GM19240 (cell line): ENCODE measurements around the gene SLC25A38.
"Not testable (repeated sequence)": the region's sequence is repeated elsewhere in the genome, so short reads cannot be mapped to it uniquely, and the experiment has no call there.

Experiments
- DNase-seq: peaks from one replicate; pipeline ENCODE4 v3.0.0; 2011; ENCODE audit warnings: low spot score; ENCODE audit not compliant: insufficient read length

The SLC25A38 gene, protein sequence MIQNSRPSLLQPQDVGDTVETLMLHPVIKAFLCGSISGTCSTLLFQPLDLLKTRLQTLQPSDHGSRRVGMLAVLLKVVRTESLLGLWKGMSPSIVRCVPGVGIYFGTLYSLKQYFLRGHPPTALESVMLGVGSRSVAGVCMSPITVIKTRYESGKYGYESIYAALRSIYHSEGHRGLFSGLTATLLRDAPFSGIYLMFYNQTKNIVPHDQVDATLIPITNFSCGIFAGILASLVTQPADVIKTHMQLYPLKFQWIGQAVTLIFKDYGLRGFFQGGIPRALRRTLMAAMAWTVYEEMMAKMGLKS

DNA sequence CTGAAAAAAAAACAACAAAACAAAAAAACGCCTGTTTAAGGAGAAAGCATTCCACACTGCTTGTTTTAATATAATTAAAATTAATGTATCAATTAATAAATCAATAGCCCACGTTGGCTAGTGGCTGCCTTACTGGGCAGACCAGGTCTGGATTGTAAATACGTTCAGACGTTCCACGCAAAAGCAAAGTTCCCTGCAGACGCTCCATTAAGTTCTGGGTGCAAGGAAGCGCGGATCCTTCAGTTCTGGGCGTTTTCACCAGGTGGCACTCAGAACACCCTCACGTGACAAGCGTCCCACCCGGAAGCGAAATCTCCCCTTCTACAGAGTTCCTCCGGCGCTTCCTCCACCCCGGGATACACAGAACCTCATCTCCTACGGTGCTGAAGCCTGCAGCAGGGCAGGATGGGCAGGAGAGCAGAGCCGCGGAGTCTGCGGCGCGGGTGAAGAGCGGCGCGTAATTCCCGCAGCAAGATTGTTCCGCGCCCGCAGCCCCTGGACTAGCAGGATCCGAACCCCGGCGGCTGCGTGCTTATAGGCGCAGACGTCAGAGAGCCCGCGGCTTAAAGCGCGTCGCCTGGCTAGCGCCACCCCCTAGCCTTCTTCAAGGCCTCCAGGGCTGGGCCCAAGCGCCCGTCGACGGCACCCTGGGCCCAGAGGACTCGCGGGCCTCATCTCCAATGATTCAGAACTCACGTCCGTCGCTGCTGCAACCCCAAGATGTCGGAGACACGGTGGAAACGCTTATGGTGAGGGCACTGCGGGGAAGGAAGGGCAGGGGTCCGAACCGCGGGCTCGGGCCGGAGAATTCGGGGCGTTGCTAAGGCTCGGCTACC, at the start of gene SLC25A38:
TSS of gene SLC25A38 (plus strand) at position 326 of the 836 bp plus-strand sequence. CDS start at position 681, 355 bp downstream.
- peak; percentile 56 for DNase-seq

DNA sequence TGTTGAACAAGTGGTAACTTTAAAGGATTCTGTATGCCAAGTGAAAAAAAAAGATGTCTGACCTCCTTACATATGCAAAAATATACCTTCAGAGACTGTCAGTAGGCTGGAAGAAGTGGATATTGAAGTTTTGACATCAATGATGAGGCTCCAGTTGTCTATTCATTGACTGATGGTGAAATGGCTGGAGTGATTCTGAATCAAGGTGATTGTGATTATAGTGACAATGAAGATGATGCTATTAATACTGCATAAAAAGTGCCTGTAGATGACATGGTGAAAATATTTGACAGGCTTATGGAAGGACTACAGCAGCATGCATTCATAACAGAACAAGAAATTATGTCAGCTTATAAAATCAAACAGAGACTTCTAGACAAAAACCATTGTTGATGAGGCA, 49.6 kb upstream of the SLC25A38 start:
- no peak for DNase-seq

DNA sequence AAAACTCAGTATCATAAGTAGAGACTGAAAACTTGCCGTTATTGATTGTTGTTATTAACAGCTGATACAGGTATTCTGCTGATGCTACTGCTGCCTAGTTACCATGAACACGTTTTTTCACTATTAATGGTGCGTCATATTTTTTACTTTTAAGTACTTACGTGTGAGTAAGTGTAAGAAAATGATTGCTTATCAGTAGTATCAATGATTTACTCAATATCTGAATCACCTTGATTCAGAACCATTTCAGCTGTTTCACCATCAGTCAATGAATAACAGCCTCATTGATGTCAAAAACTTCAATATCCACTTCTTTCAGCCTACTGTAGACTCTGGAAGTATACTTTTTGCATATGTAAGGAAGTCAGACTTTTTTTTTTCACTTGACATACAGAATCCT, 49.0 kb upstream of the SLC25A38 start:
- DNase-seq, result no peak

DNA sequence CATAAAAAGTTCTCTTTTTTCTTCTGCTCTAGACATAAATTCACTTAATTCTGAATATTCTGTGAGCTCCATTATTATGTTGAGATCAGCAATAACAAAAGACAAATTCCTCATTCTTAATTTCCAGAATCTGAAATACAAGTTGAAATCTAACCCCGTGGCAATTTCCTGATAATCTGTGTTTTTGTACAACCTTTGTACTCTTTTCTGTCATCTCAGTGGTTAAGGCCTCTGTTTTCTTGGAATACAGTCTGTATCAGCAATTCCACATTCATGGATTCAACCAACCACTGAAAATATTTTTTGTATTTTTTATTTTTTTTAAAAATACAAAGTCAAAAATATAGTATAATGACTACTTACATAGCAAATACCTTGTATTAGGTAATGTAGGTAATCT, 45.0 kb upstream of the SLC25A38 start:
- no peak for DNase-seq

DNA sequence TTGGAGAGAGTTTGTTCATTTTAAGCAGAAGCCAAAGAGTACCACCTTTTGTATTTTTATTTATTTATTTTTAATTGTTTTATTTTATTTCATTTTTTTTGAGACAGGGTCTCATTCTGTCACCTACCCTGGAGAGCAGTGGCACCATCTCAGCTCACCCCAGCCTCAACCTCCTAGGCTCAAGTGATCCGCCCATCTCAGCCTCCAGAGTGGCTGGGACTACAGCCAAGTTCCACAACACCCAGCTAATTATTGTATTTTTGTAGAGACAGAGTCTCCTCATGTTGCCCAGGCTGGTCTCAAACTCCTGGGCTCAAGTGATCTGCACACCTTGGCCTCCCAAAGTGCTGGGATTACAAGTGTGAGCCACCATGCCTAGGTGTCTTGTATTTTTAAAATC, 44.1 kb upstream of the SLC25A38 start:
- DNase-seq, result no peak

DNA sequence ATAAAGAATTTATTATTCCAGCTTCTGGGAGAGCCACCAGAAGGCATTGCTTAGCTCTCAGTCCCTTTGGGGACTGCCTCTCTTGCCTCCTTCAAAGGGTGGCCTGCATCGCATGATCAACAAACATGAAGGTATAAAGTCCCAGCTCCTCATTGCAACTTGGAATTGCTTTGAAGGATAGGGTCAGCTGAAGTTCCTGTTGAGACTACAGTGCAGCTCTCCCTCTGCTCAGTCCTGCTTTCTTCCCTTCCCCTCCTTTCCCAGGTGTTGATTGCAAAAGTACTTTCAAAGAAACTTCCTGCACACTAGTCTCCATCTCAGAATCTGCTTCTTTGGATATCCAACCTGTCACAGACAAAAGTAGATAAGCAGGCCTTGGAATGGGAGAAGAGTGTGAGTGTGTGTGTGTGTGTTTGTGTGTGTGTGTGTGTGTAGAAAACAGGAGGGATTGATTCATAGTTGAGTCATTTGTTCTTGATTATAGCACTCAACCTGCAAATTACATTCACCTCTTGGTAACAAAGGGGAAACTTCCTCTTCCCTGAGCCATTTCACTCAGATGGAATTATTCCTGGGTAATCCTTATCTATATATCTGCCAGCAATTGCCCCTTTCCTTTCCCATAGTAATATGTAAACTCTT, 40.0 kb upstream of the SLC25A38 start:
- no peak for DNase-seq

DNA sequence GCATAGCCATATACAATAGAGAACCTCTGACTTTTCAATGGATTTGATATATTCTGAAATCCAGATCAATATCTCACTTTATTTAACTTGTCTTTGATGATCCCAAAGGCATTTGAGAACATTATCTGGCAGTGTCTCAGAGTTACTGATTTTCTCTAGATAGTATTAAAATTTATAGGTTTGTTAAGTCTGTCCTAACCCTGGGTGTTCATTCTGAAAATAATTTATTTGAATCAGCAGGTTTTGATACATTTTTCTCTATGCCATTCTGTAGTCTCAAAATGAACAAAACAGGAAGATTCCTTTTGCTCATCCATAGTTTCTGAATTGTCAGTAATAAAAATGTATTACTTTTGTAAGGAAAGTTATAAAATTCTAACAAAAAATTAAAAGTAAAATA, 39.4 kb upstream of the SLC25A38 start:
- DNase-seq, result no peak

DNA sequence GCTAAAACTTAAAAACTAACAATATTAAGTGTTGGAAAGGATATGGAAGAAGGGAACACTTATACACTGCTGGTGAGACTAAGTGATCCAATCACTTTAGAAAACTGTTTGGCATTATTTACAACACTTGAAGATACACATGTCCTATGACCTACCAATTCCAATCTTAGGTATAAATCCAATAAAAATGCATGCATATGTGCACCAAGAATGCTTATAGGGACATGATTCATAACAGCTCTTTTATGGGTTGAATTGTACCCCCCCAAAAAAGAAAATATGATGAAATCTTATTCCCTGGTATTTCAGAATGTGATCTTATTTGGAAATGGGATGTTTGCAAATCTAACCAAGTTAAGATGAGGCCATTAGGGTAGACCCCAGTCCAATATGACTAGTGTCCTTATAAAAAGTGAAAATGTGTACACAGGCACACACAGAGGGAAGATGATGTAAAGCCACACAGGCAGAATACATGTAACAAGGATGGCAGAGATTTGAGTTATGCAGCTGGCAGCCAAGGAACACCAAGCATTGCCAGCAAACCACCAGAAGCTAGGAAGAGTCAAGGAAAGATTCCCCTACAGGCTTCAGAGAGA, 38.3 kb upstream of the SLC25A38 start:
- no peak for DNase-seq

DNA sequence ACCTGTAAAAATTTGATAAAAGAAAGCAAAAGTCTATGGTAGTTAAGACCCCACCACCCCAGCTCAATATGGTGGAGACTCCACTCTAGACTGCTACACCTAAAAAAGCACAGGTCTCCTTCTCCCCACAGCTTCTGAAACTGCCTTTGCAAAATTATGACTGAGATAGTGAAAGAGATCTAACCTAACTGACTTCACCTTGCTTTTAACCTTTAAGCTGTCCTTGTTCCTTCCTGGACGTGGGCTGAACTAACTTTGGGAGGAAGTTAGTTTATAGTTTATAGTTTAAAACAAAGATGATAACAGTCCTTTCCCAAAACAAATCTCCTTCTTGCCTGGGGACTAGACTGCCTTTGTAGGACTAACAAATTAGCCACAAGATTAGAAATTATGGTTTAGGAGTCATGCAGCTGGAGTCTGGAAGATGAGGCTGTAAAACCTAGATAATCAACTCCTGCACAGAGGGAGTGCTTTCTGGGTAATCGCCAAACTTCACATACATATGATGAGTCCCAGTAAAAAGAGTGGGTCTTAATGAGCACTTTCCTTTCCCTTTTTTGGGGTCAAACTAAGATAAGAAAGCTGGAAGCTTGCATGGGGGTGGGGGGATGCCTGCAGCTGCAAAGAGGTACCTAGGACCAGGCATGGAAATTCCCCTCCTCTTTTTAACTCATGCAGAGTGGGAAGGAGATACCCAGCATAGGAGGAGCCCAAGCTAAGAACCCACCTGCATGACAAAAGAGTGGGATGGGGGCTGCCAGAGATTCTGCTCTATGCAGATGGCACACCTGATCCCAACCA, 36.2 kb upstream of the SLC25A38 start:
- no peak for DNase-seq

DNA sequence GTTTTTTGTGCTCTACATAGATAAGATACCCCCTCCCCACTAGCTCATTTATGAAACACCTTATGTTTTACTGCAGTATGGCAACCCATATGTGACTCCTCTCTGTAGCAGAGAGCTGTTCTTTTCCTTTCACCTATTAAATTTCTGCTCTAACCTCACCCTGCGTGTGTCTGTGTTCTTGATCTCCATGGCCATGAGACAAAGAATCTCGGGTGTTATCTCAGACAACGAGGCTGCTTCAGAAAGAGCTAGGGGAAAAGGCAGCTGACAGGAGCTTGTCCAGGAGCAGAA, 35.6 kb upstream of the SLC25A38 start:
- no peak for DNase-seq

DNA sequence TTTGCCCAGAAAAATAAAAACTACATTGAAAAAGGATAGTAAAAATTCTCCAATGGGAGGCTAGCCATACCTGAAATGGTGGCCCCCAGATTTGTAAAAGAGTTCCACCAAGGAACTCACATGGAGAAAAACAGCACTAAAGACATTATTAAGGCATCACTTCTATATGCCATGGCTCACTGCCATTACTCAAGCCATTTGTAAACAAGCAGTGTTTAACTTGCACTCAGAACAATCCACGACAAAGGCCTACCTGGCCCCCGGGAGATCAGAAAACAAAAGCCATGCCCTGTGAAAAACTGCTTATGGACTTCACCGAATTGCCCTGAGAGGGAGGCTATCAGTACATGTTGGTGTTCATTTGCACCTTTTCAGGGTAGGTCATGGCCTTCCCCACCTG, 34.1 kb upstream of the SLC25A38 start:
- no peak for DNase-seq

DNA sequence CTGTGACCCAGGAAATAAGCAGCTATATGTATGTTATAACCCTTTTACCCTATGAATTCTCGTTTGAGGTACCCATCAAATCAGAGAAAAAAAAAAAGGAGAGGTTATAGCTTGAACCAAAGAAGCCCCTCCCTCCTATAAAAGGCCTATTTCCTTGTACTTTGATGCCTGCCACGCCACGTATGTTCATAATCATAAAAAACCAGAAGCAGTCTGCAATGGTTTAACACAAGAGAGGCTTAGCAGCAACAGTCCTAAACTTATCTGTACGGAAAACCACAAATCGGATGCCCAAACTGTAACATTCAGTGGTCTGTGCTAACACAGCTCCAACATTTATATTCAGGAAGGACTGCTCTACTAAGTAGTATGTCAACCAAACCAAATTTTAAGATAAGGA, 32.5 kb upstream of the SLC25A38 start:
- DNase-seq, result no peak

DNA sequence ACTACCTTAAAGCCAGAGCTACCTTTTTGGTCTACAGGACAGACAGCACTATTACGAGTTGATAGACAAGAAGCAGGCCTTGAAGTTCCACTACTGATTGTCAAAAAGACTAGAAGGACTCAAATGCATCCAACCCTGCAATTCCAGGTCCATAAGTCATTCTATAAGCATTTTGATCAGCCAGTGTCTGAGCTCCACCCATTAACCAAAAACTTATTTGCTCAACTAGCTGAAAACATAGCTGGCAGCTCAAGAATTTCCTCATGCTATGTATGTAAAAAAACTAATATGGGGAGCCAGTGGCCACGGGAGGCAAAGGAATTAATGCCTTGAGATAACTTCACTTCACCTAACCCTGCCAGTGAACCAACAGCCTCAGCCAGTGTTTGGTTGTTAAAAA, 32.0 kb upstream of the SLC25A38 start:
- not testable (repeated sequence) for DNase-seq

DNA sequence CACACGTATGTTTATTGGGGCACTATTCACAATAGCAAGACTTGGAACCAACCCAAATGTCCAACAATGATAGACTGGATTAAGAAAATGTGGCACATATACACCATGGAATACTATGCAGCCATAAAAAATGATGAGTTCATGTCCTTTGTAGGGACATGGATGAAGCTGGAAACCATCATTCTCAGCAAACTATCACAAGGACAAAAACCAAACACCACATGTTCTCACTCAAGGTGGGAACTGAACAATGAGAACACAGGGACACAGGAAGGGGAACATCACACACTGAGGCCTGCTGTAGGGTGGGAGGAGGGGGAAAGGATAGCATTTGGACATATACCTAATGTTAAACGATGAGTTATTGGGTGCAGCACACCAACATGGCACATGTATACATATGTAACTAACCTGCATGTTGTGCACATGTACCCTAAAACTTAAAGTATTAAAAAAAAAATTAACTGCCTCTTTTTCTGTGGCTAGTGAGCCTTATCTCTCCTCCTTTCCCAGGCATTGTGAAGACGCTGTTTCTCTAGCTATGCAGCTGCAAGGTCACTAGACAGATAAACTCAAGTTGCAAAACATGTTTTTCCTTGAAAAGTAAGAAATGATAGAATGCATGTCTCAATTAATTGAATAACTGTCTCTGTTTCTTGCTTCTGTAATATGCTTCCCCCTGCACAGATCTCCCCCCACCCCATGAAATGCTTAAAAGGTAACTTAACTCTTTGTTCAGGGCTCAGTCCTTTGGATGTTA, 29.8 kb upstream of the SLC25A38 start:
- DNase-seq, result not testable (repeated sequence)

DNA sequence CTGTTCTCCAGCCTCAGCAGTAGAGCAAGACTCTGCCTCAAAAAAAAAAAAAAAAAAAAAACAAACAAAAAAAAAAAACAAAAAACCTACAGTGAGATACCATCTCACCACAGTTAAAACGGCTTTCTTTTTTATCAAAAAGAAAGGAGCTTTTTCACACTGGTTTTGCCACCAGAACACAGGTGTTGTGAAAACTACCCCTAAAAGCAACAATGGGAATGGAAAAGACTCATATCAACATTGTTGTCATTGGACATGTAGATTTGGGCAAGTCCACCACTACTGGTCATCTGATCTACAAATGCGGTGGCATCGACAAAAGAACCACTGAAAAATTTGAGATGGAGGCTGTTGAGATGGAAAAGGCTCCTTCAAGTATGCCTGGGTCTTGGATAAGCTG, 24.8 kb upstream of the SLC25A38 start:
- DNase-seq, result no peak

DNA sequence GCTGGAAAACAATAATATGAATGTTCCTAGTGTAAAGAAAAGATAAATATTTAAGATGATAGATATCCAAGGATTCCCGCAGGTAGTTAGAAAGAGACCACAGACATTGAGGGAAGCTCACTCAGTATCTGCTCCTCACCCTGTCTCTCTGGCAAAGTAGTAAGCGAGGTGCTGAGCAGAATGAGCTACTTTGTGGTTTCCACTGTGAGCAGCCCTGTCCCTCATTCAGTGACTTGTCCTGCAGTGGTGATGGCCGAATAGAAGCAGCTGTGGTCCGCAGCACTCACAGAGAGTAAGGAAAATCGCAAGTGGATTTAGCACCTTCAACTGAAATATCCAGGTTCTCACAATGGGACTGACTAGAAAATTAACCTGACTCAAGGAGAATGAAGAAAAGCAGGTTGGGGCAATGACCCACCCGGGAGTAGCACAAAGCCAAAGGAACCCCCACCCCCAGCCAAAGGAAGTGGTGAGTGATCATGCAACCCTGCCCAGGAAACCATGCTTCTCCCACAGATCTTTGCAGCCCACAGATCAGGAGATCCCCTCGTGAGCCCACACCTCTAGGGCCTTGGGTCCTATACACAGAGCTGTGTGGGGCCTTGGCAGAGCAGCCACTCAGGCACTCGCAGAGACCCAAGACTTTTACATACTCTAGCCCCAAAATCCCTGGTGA, 21.8 kb upstream of the SLC25A38 start:
- DNase-seq, result no peak

DNA sequence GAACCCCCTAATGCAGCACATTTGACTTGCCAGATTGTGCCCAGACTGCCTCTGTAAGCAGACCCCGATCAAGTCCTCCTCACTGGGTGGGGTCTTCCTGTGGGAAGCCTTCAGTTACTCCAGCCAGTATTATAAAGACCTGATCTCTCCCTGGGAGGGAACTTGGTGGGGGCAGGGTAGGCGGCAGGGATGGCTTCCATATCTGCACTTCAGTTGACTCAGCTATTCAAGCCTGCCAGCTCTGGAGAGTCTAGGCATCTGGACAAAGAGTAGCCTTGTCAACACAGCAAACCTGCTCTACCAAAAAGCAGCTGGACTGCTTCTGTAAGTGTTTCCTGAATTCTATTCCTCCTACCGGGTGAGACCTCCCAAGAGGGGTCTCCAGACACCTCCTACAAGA, 21.0 kb upstream of the SLC25A38 start:
- no peak for DNase-seq

DNA sequence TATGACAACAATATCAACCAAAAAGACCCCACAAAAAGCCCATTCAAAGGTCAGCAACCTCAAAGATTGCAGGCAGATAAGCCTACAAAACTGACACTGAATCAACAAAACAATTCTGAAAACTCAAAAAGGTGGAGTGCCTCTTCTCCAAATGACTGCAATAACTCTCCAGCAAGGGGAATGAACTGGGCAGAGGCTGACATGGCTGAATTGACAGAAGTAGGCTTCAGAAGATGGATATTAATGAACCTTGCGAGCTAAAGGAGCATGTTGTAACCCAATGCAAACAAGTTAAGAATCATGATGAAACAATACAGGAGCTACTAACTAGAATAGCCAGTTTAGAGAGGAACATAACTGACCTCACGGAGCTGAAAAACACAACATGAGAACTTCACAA, 20.4 kb upstream of the SLC25A38 start:
- no peak for DNase-seq

DNA sequence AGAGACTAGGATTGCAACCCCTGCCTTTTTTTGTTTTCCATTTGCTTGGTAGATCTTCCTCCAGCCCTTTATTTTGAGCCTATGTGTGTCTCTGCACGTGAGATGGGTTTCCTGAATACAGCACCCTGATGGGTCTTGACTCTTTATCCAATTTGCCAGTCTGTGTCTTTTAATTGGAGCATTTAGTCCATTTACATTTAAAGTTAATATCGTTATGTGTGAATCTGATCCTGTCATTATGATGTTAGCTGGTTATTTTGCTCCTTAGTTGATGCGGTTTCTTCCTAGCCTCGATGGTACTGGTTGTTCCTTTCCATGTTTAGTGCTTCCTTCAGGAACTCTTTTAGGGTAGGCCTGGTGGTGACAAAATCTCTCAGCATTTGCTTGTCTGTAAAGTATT, 12.7 kb upstream of the SLC25A38 start:
- DNase-seq, result not testable (repeated sequence)

DNA sequence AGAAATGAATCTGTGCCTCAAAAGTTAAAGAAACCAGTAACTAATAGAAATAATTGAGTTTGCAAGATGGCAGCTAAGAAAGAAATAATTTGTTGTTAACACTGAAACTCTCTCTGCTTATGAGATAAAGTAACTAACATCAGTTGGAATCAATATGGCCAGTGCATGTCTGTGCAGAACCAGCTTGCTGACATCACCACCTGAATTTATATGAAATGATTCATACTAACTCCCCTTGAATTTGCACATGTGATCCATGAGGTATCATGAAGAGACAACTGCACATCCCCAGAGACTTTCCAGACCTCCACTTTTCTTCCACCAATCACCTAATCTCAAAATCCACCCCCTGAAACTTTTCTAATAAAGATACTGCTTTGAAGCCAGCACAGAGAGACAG, 10.3 kb upstream of the SLC25A38 start:
- DNase-seq, result no peak
